K562 (cell line): ENCODE data around the gene EGFL7. TPM values are rescaled to one million over a fixed set of nuclear protein-coding genes. Genes with fewer than 3 reads are reported as not detected.

Experiments
- ARID2 ChIP-seq: fragments of 450-650 bp; IDR thresholded peaks from 2 replicates; pipeline ENCODE4 v1.6.1; 2017; ENCODE audit warnings: antibody characterized with exemption, mild to moderate bottlenecking
- BDP1 ChIP-seq: IDR thresholded peaks from 3 replicates; pipeline ENCODE4 v1.6.1; 2011; ENCODE audit not compliant: insufficient read length, insufficient read depth
- BRCA1 ChIP-seq, 2 experiments: fragments of 450-650 bp in 1 of 2; sonication (generic) in 1 of 2; formaldehyde crosslinking in 1 of 2; IDR thresholded peaks; 2 replicates each; pipeline versions ENCODE4 v1.5.0 to v1.6.1; 2017 to 2020; ENCODE audit warnings: mild to moderate bottlenecking in 1 of 2, missing genetic modification reagents in 1 of 2
- BRF2 ChIP-seq: IDR thresholded peaks from 3 replicates; pipeline ENCODE4 v1.6.1; 2011; ENCODE audit warnings: borderline replicate concordance, mild to moderate bottlenecking; ENCODE audit not compliant: insufficient read length, insufficient read depth
- CAMTA2 ChIP-seq: fragments of 250-450 bp; sonication (Bioruptor Pico); conservative IDR thresholded peaks from 2 replicates; pipeline ENCODE4 v1.5.1; 2022
- CBFA2T2 ChIP-seq: fragments of 450-650 bp; conservative IDR thresholded peaks from 2 replicates; pipeline ENCODE4 v1.6.1; 2017; ENCODE audit warnings: mild to moderate bottlenecking
- CHCHD3 ChIP-seq: fragments of 250-450 bp; sonication (Bioruptor Pico); IDR thresholded peaks from 2 replicates; pipeline ENCODE4 v2.1.2; 2022; ENCODE audit warnings: mild to moderate bottlenecking
- EGR1 ChIP-seq: fragments of 450-650 bp; conservative IDR thresholded peaks from 2 replicates; pipeline ENCODE4 v1.6.1; 2017; ENCODE audit warnings: mild to moderate bottlenecking
- ETV5 ChIP-seq: sonication (generic); formaldehyde crosslinking; IDR thresholded peaks from 2 replicates; pipeline ENCODE4 v1.4.0; 2020; ENCODE audit warnings: low read depth, mild to moderate bottlenecking, missing genetic modification reagents
- HNRNPUL1 ChIP-seq: fragments of 200-400 bp; formaldehyde crosslinking; IDR thresholded peaks from 2 replicates; pipeline ENCODE4 v1.6.1; 2017; ENCODE audit warnings: low read length
- L3MBTL2 ChIP-seq: fragments of 450-650 bp; IDR thresholded peaks from 2 replicates; pipeline ENCODE4 v1.6.1; 2016; ENCODE audit warnings: mild to moderate bottlenecking, moderate library complexity
- NFIX ChIP-seq: fragments of 250-450 bp; sonication (Bioruptor Pico); IDR thresholded peaks from 2 replicates; pipeline ENCODE4 v1.4.0; 2020; ENCODE audit warnings: low read depth, mild to moderate bottlenecking, moderate library complexity
- SP1 ChIP-seq: sonication (generic); formaldehyde crosslinking; IDR thresholded peaks from 2 replicates; pipeline ENCODE4 v1.8.1; 2022; ENCODE audit warnings: mild to moderate bottlenecking, missing genetic modification reagents
- SUPT5H ChIP-seq: fragments of 450-650 bp; IDR thresholded peaks from 2 replicates; pipeline ENCODE4 v1.6.1; 2016
- TAF9B ChIP-seq: fragments of 450-650 bp; IDR thresholded peaks from 2 replicates; pipeline ENCODE4 v1.6.1; 2018; ENCODE audit warnings: mild to moderate bottlenecking; ENCODE audit not compliant: partially characterized antibody
- TFAP4 ChIP-seq: sonication (generic); formaldehyde crosslinking; IDR thresholded peaks from 2 replicates; pipeline ENCODE4 v1.8.0; 2022; ENCODE audit warnings: missing genetic modification reagents, mild to moderate bottlenecking, moderate library complexity, borderline replicate concordance
- TSC22D4 ChIP-seq: fragments of 450-650 bp; IDR thresholded peaks from 2 replicates; pipeline ENCODE4 v1.6.1; 2016; ENCODE audit warnings: missing genetic modification characterization, missing biosample characterization, control low read depth
- UBTF ChIP-seq, 2 experiments: IDR thresholded peaks; 2 replicates each; pipeline ENCODE4 v1.6.1; 2012; ENCODE audit warnings: improper control_type of control experiment in 2 of 2, low read depth in 2 of 2, low read length in 2 of 2, borderline replicate concordance in 1 of 2
- ZNF143 ChIP-seq: sonication (generic); formaldehyde crosslinking; IDR thresholded peaks from 2 replicates; pipeline ENCODE4 v1.9.0; 2022; ENCODE audit warnings: mild to moderate bottlenecking, missing genetic modification reagents
- ZNF174 ChIP-seq: fragments of 250-450 bp; sonication (Bioruptor Pico); IDR thresholded peaks from 2 replicates; pipeline ENCODE4 v1.4.0; 2020; ENCODE audit warnings: mild to moderate bottlenecking
- ZNF77 ChIP-seq: fragments of 250-450 bp; sonication (Bioruptor Pico); IDR thresholded peaks from 2 replicates; pipeline ENCODE4 v1.5.0; 2020
- polyA plus RNA-seq, 8 experiments: library from polyadenylated mRNA; depleted of rRNA in 4 of 8; stranded (reverse) in 5 of 8; unstranded in 3 of 8; fragments of >200 nt; fragmentation: Nextera tagmentation in 2 of 8; fragmentation: Illumina TruSeq in 1 of 8; extraction: Ambion mirVana in 2 of 8; extraction: Trizol in 1 of 8; gene quantifications; 2 replicates each; pipeline versions ENCODE4 v1.2.1 to v1.2.3, GENCODE V29; 2011 to 2014; ENCODE audit warnings: inconsistent platforms in 1 of 8, missing spikeins in 1 of 8
- total RNA-seq, 7 experiments: library from RNA; depleted of rRNA in 6 of 7; stranded (reverse); fragments of >200 nt in 6 of 7; fragmentation: Illumina TruSeq in 2 of 7; extraction: Trizol in 2 of 7; gene quantifications; 2 replicates each; pipeline versions ENCODE4 v1.2.1 to v1.2.3, GENCODE V29; 2011 to 2021; ENCODE audit warnings: low replicate concordance in 1 of 7
- TF ChIP-seq, protein P1 (sequence below): sonication (generic); formaldehyde crosslinking; IDR thresholded peaks from 2 replicates; pipeline ENCODE4 v1.8.0; 2022; ENCODE audit warnings: mild to moderate bottlenecking, low read depth, missing genetic modification reagents
- TF ChIP-seq, protein P2 (sequence below): sonication (generic); formaldehyde crosslinking; IDR thresholded peaks from 2 replicates; pipeline ENCODE4 v1.9.0; 2022; ENCODE audit warnings: mild to moderate bottlenecking, missing genetic modification reagents

The EGFL7 gene
- total and polyA plus RNA-seq, 9 of the 15 experiments (the other 6 are each of a cell fraction or from before 2014, with no cell fraction given): 1.5 to 286 (median 55.5) TPM

GRCh38 chr9:136664000-136664915 lies 1.5 kb downstream of the EGFL7 start (continued):
- TF ChIP-seq SP1 (CRISPR knock-in tag) (0 out of 2 replicates have a peak, but pooled peaks have one; percentile 36), CHCHD3 (no peak), HNRNPUL1 (no peak), BRCA1 (IDR thresholded peaks at IDR 0.05) (no peak), BRCA1 (CRISPR knock-in tag; IDR thresholded peaks at IDR 0.05) (no peak), NFIX (no peak), CBFA2T2 (0 out of 2 replicates have a peak, but pooled peaks have one; percentile 12), BRF2 (no peak), ZNF174 (no peak), ZNF143 (CRISPR knock-in tag) (no peak), ARID2 (no peak), TAF9B (no peak), TFAP4 (CRISPR knock-in tag) (peak; percentile 73), CAMTA2 (CRISPR knock-in tag) (no peak), SUPT5H (peak; percentile 40; the same call in 1 of the 2 replicates), BDP1 (no peak), UBTF (IDR thresholded peaks at IDR 0.05; ENCODE audit: borderline replicate concordance in 1 of 2, low read depth in 2 of 2, low read length in 2 of 2) (peak in 1 of 2 experiments; percentile 55; a peak in 1 of 4 replicates), TSC22D4 (tag) (no peak), EGR1 (peak; percentile 38; the same call in 1 of the 2 replicates), ETV5 (CRISPR knock-in tag) (no peak), ZNF77 (CRISPR knock-in tag) (no peak), L3MBTL2 (peak; percentile 11; the same call in 1 of the 2 replicates)
- TF ChIP-seq, protein P1, sequence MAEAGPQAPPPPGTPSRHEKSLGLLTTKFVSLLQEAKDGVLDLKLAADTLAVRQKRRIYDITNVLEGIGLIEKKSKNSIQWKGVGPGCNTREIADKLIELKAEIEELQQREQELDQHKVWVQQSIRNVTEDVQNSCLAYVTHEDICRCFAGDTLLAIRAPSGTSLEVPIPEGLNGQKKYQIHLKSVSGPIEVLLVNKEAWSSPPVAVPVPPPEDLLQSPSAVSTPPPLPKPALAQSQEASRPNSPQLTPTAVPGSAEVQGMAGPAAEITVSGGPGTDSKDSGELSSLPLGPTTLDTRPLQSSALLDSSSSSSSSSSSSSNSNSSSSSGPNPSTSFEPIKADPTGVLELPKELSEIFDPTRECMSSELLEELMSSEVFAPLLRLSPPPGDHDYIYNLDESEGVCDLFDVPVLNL: no peak
- TF ChIP-seq, protein P2, sequence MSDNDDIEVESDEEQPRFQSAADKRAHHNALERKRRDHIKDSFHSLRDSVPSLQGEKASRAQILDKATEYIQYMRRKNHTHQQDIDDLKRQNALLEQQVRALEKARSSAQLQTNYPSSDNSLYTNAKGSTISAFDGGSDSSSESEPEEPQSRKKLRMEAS: peak; percentile 65
